ENCODE results near the gene ORC2.

Gene ORC2

GRCh38 chr2:200860092-200860795 is 103.2 kb downstream of the ORC2 start:
- DNase-seq, result no peak

Data from OCI-M1 (cell line).